Measurements from ENCODE around the gene IL23A. TPM values are rescaled to one million over a fixed set of nuclear protein-coding genes. Genes with fewer than 3 reads are reported as not detected.

The IL23A gene
- total RNA-seq, 2 donors from 2014 or later, result not detected

- no peak overlapping the region for H3K4me3 ChIP-seq
- WGBS, result 68% methylated on average over 8 of the region's 8 CpGs
- no peak for DNase-seq (ENCODE audit: low spot score)
- H3K9me3 ChIP-seq, result no peaks in the 10 kb centered on the region
- H3K27me3 ChIP-seq (replicated peaks; ENCODE audit: insufficient read depth), result no peaks in the 10 kb centered on the region
- H3K4me1 ChIP-seq (replicated peaks), result no peaks in the 10 kb centered on the region
- TF ChIP-seq POLR2A (IDR thresholded peaks at IDR 0.05) (no peak), CTCF (IDR thresholded peaks at IDR 0.05) (no peak), POLR2AphosphoS5 (IDR thresholded peaks at IDR 0.05) (no peak)
- H3K36me3 ChIP-seq, result no peaks in the 10 kb centered on the region
- no peak overlapping the region for H3K27ac ChIP-seq
- intact Hi-C loops (cut with DNase I), result loop anchor here (5.0 kb wide), 1 partner anchor 91 kb away; the partner anchor contains the start of gene MIP
These were observed 22.9 kb downstream of the IL23A start for GRCh38 chr12:56361487-56362129.

GRCh38 chr12:56362130-56363059 lies 23.7 kb downstream of the IL23A start, which contains the start of gene APOF:
TSS of gene APOF (minus strand) at chr12:56362857. CDS start at chr12:56362745, 112 bp downstream.
- Histone ChIP-seq H3K4me3 (no peak within 1 kb of the TSS), H3K4me1 (replicated peaks) (no peaks in the 10 kb centered on the region), H3K27me3 (replicated peaks; ENCODE audit: insufficient read depth) (no peaks in the 10 kb centered on the region), H3K36me3 (no peaks in the 10 kb centered on the region), H3K9me3 (no peaks in the 10 kb centered on the region), H3K27ac (no peak within 1 kb of the TSS)
- DNase-seq (ENCODE audit: low spot score), result no peak
- intact Hi-C loops (cut with DNase I), result loop anchor here (5.0 kb wide), 1 partner anchor 90 kb away; the partner anchor contains the start of gene MIP
- TF ChIP-seq POLR2A (IDR thresholded peaks at IDR 0.05) (no peak), POLR2AphosphoS5 (IDR thresholded peaks at IDR 0.05) (no peak), CTCF (IDR thresholded peaks at IDR 0.05) (no peak)
- 86% methylated on average over 10 of the region's 10 CpGs for whole genome bisulfite sequencing

- WGBS, result 80% methylated on average over 3 of the region's 3 CpGs
- no peaks in the 10 kb centered on the region for H3K36me3 ChIP-seq
- intact Hi-C loops (cut with DNase I), result no loop called here
- no peak overlapping the region for H3K4me3 ChIP-seq
- no peaks in the 10 kb centered on the region for H3K4me1 ChIP-seq (replicated peaks)
- DNase-seq (ENCODE audit: low spot score), result no peak
- H3K27ac ChIP-seq, result no peak overlapping the region
- no peaks in the 10 kb centered on the region for H3K9me3 ChIP-seq
- H3K27me3 ChIP-seq (replicated peaks; ENCODE audit: insufficient read depth), result no peaks in the 10 kb centered on the region
- TF ChIP-seq POLR2AphosphoS5 (IDR thresholded peaks at IDR 0.05), result no peak
- no peak for TF ChIP-seq CTCF (IDR thresholded peaks at IDR 0.05)
- TF ChIP-seq POLR2A (IDR thresholded peaks at IDR 0.05), result no peak
These were observed 28.3 kb downstream of the IL23A start for GRCh38 chr12:56366948-56367347.

GRCh38 chr12:56373515-56373914 lies 34.8 kb downstream of the IL23A start:
- H3K27ac ChIP-seq, result no peak overlapping the region
- TF ChIP-seq CTCF (IDR thresholded peaks at IDR 0.05) (no peak), POLR2A (IDR thresholded peaks at IDR 0.05) (no peak), POLR2AphosphoS5 (IDR thresholded peaks at IDR 0.05) (no peak)
- no peak overlapping the region for H3K4me3 ChIP-seq
- no peak for DNase-seq (ENCODE audit: low spot score)
- H3K36me3 ChIP-seq, result no peaks in the 10 kb centered on the region
- intact Hi-C loops (cut with DNase I), result no loop called here
- H3K4me1 ChIP-seq (replicated peaks), result no peaks in the 10 kb centered on the region
- 97% methylated on average over 1 of the region's 1 CpG for WGBS
- no peaks in the 10 kb centered on the region for H3K27me3 ChIP-seq (replicated peaks; ENCODE audit: insufficient read depth)
- H3K9me3 ChIP-seq, result no peaks in the 10 kb centered on the region

Measured in prostate gland (tissue), 2 donors.